GM12878 (cell line): Measurements from ENCODE around the gene TAF4. TPM values are rescaled to one million over a fixed set of nuclear protein-coding genes. Genes with fewer than 3 reads are reported as not detected.

Source experiments
- ATAC-seq: fragments of 200-7000 bp; cut with Tn5 transposase; 3 replicates; pipeline ENCODE4 v1.9.1; 2020; ENCODE audit warnings: mild to moderate bottlenecking, moderate library complexity
- Bru-seq: library from RNA; stranded (reverse); fragments of 400-500 nt; gene quantifications from one replicate; lab custom pipeline; 2021; lab: Mats Ljungman, UMichigan
- BruChase-seq, 2 experiments: library from RNA; stranded (reverse); fragments of 400-500 nt; gene quantifications; one replicate each; lab custom pipeline; 2021; lab: Mats Ljungman, UMichigan
- BruUV-seq: library from RNA; stranded (reverse); fragments of 400-500 nt; replicated peaks from 2 replicates; lab custom pipeline; 2021; lab: Mats Ljungman, UMichigan
- CTCF ChIA-PET: fragments of 300-600 bp; sonication (Branson Sonifier 250); formaldehyde crosslinking; extraction: SDS; loops from one replicate; lab custom pipeline; 2021; ENCODE audit warnings: inconsistent platforms; lab: Yijun Ruan, JAX
- POLR2A ChIA-PET: fragments of 350-600 bp; formaldehyde crosslinking; extraction: SDS; loops from one replicate; lab custom pipeline; 2021; ENCODE audit warnings: inconsistent platforms; lab: Charles Lee
- RAD21 ChIA-PET: fragments of 300-600 bp; sonication (Branson Sonifier 250); formaldehyde crosslinking; loops from one replicate; lab custom pipeline; 2023; ENCODE audit warnings: antibody characterized with exemption; ENCODE audit not compliant: unreplicated experiment; lab: Charles Lee
- SMC1A ChIA-PET: fragments of 300-600 bp; sonication (Branson Sonifier 250); formaldehyde crosslinking; loops from one replicate; lab custom pipeline; 2023; ENCODE audit not compliant: unreplicated experiment, uncharacterized antibody; lab: Charles Lee
- DNase-seq: peaks from one replicate; pipeline ENCODE4 v3.0.0-alpha.2; 2011; ENCODE audit warnings: low read depth, low spot score
- FAIRE-seq: peaks from 3 replicates; lab custom pipeline; 2011; peaks lifted over from hg19 to GRCh38; lab: Jason Lieb, UNC
- H2AFZ ChIP-seq: 2 replicates; pipeline ENCODE4 v1.6.0; 2011; ENCODE audit warnings: low read depth, low read length, control low read depth; ENCODE audit not compliant: control insufficient read depth
- H3K27ac ChIP-seq: 2 replicates; pipeline ENCODE4 v1.5.1; 2011; ENCODE audit warnings: control low read depth; ENCODE audit not compliant: control insufficient read depth, insufficient read depth
- H3K27me3 ChIP-seq, 2 experiments: replicated peaks in 1 of 2; 2 replicates each; pipeline versions ENCODE4 v1.6.0 to v1.6.1; 2011; ENCODE audit warnings: low read length in 1 of 2; ENCODE audit not compliant: control insufficient read depth in 2 of 2, insufficient read depth in 2 of 2
- H3K36me3 ChIP-seq, 2 experiments: 2 replicates each; pipeline ENCODE4 v1.5.1; 2011; ENCODE audit warnings: low read length in 1 of 2; ENCODE audit not compliant: control insufficient read depth in 2 of 2, insufficient read depth in 2 of 2
- H3K4me1 ChIP-seq: 2 replicates; pipeline ENCODE4 v1.6.1; 2011; ENCODE audit warnings: mild to moderate bottlenecking, low read length, moderate library complexity, mixed read lengths; ENCODE audit not compliant: control insufficient read depth, insufficient read depth
- H3K4me2 ChIP-seq: 2 replicates; pipeline ENCODE4 v1.6.0; 2011; ENCODE audit warnings: control low read depth; ENCODE audit not compliant: control insufficient read depth, insufficient read depth
- H3K4me3 ChIP-seq: fragments of 200-600 bp; sonication (generic); 2 replicates; pipeline ENCODE4 v1.5.1; 2016
- H3K79me2 ChIP-seq: 2 replicates; pipeline ENCODE4 v1.6.0; 2011; ENCODE audit warnings: low read length; ENCODE audit not compliant: control insufficient read depth, insufficient read depth
- H3K9ac ChIP-seq: 2 replicates; pipeline ENCODE4 v1.8.0; 2011; ENCODE audit warnings: low read length, control low read depth, mixed read lengths; ENCODE audit not compliant: control insufficient read depth, insufficient read depth
- H3K9me3 ChIP-seq: replicated peaks from 3 replicates; pipeline ENCODE4 v1.5.1; 2011; ENCODE audit warnings: mild to moderate bottlenecking, low read length; ENCODE audit not compliant: control insufficient read depth, insufficient read depth
- H4K20me1 ChIP-seq: 2 replicates; pipeline ENCODE4 v1.6.0; 2011; ENCODE audit not compliant: control insufficient read depth, insufficient read depth
- BRCA1 ChIP-seq: IDR thresholded peaks from 2 replicates; pipeline ENCODE4 v1.6.1; 2011; ENCODE audit warnings: low read depth, low read length, improper control_type of control experiment
- CBX3 ChIP-seq: fragments of 200-600 bp; sonication (generic); IDR thresholded peaks from 2 replicates; pipeline ENCODE4 v1.6.1; 2016; ENCODE audit warnings: low read depth, borderline replicate concordance
- GABPA ChIP-seq: IDR thresholded peaks from 2 replicates; pipeline ENCODE4 v1.6.1; 2014; ENCODE audit warnings: antibody characterized with exemption, low read depth, mild to moderate bottlenecking, inconsistent platforms
- GATAD2B ChIP-seq: fragments of 450-650 bp; conservative IDR thresholded peaks from 2 replicates; pipeline ENCODE4 v1.6.1; 2017; ENCODE audit warnings: low read depth, mild to moderate bottlenecking, moderate library complexity
- IRF5 ChIP-seq: fragments of 450-650 bp; IDR thresholded peaks from 2 replicates; pipeline ENCODE4 v1.6.1; 2017; ENCODE audit warnings: borderline replicate concordance
- JUND ChIP-seq: IDR thresholded peaks from 2 replicates; pipeline ENCODE4 v1.6.1; 2012; ENCODE audit warnings: low read depth, mild to moderate bottlenecking, low read length, improper control_type of control experiment, moderate library complexity
- NFYB ChIP-seq: IDR thresholded peaks from 2 replicates; pipeline ENCODE4 v1.6.1; 2011; ENCODE audit warnings: low read depth, mild to moderate bottlenecking, low read length, improper control_type of control experiment, moderate library complexity; ENCODE audit not compliant: insufficient read depth
- PAX8 ChIP-seq: fragments of 450-650 bp; IDR thresholded peaks from 2 replicates; pipeline ENCODE4 v1.6.1; 2017; ENCODE audit warnings: mild to moderate bottlenecking, moderate library complexity
- PKNOX1 ChIP-seq: fragments of 450-650 bp; IDR thresholded peaks from 2 replicates; pipeline ENCODE4 v1.6.1; 2016; ENCODE audit warnings: mild to moderate bottlenecking
- RBBP5 ChIP-seq: fragments of 200-600 bp; sonication (generic); conservative IDR thresholded peaks from 2 replicates; pipeline ENCODE4 v1.6.1; 2016
- RCOR1 ChIP-seq: conservative IDR thresholded peaks from 2 replicates; pipeline ENCODE4 v1.6.1; 2012; ENCODE audit warnings: low read depth, low read length, improper control_type of control experiment
- SMAD1 ChIP-seq: fragments of 450-650 bp; IDR thresholded peaks from 2 replicates; pipeline ENCODE4 v1.6.1; 2018; ENCODE audit warnings: mild to moderate bottlenecking, low read depth; ENCODE audit not compliant: partially characterized antibody
- SMAD5 ChIP-seq: IDR thresholded peaks from 2 replicates; pipeline ENCODE4 v1.6.1; 2016; ENCODE audit warnings: antibody characterized with exemption, low read depth
- SREBF2 ChIP-seq: IDR thresholded peaks from 2 replicates; pipeline ENCODE4 v1.6.1; 2012; ENCODE audit warnings: mild to moderate bottlenecking, low read length
- ZBED1 ChIP-seq: IDR thresholded peaks from 2 replicates; pipeline ENCODE4 v1.6.1; 2016; ENCODE audit warnings: borderline replicate concordance
- ZNF384 ChIP-seq: IDR thresholded peaks from 2 replicates; pipeline ENCODE4 v1.6.1; 2012; ENCODE audit warnings: low read depth, mild to moderate bottlenecking, low read length, improper control_type of control experiment, borderline replicate concordance
- ZSCAN29 ChIP-seq: fragments of 450-650 bp; IDR thresholded peaks from 2 replicates; pipeline ENCODE4 v1.6.1; 2017; ENCODE audit warnings: mild to moderate bottlenecking, moderate library complexity
- WGBS: methylation state at CpG from one replicate; pipeline ENCODE4 v1.1.6; 2016; ENCODE audit warnings: low lambda C conversion rate; ENCODE audit not compliant: insufficient replicate concordance, insufficient coverage; ENCODE audit errors: missing lambda C conversion rate; 5-methylcytosine and 5-hydroxymethylcytosine counted together
- in situ Hi-C: fragments of 300-500 bp; cut with MboI; formaldehyde crosslinking; loops from 9 replicates; pipeline ENCODE4 v1.14.3; 2018; ENCODE audit warnings: mixed read lengths
- intact Hi-C: fragments of 100-400 bp; cut with micrococcal nuclease; formaldehyde crosslinking; loops from one replicate; pipeline ENCODE4 v1.14.2; 2022; ENCODE audit not compliant: unreplicated experiment
- long read RNA-seq, 2 experiments: library from polyadenylated mRNA; unstranded; transcript quantifications; one replicate each; pipeline ENCODE4 v2.0.0, GENCODE V29; 2019 to 2020
- polyA minus RNA-seq, 3 experiments: library from RNA; depleted of rRNA, polyadenylated mRNA; stranded (reverse); fragments of >200 nt; gene quantifications; 2 replicates each; pipeline ENCODE4 v1.2.3, GENCODE V29; 2011
- polyA plus RNA-seq, 11 experiments: library from polyadenylated mRNA; depleted of rRNA in 4 of 11; unstranded in 6 of 11; stranded (reverse) in 5 of 11; fragments of >200 nt; fragmentation: Nextera tagmentation in 4 of 11; fragmentation: Illumina TruSeq in 1 of 11; extraction: Ambion mirVana in 4 of 11; extraction: Trizol in 1 of 11; gene quantifications; 1 replicate in 1 of 11; 2 replicates in 10 of 11; pipeline versions ENCODE4 v1.2.1 to v1.2.3, GENCODE V29; 2011 to 2016; ENCODE audit warnings: inconsistent platforms in 2 of 11, missing spikeins in 2 of 11, low read depth in 1 of 11
- total RNA-seq, 4 experiments: library from RNA; depleted of rRNA in 3 of 4; stranded (reverse); fragments of >200 nt in 3 of 4; fragmentation: Illumina TruSeq in 1 of 4; extraction: Trizol in 1 of 4; gene quantifications; 2 replicates each; pipeline versions ENCODE4 v1.2.1 to v1.2.3, GENCODE V29; 2013 to 2021

TAF4 gene
- total RNA-seq (2013; cell fraction: nucleolus; rRNA removed): 31.6 and 34.9 TPM in 2 replicates
- total RNA-seq (2014; rRNA removed): 2.6 and 3.4 TPM in 2 replicates
- 3.7 and 4.2 TPM in 2 replicates for total RNA-seq (2014; rRNA removed; fragmentation: Illumina TruSeq; extraction: Trizol)
- 16.9 and 19.5 TPM in 2 replicates for total RNA-seq (2021)
- polyA plus RNA-seq (2011; ENCODE audit: low read depth): 3.3 TPM
- 3.4 and 3.5 TPM in 2 replicates for polyA plus RNA-seq (2011; rRNA removed)
- 4.7 and 5.4 TPM in 2 replicates for polyA plus RNA-seq (2011; cell fraction: cytosol; rRNA removed)
- polyA plus RNA-seq (2011; cell fraction: nucleus; rRNA removed): 9.1 and 18.4 TPM in 2 replicates
- 8.3 and 9.1 TPM in 2 replicates for polyA plus RNA-seq (2012)
- polyA plus RNA-seq (2014; fragmentation: Illumina TruSeq; extraction: Trizol): 10.8 and 11.0 TPM in 2 replicates
- polyA plus RNA-seq (2014; fragmentation: Nextera tagmentation; extraction: Ambion mirVana): 1 to 10 TPM in 1 of 2 experiments, under 1 TPM in 1; 0.39 to 1.0 TPM
- 7.7 and 9.1 TPM in 2 replicates for polyA plus RNA-seq (2014; rRNA removed)
- polyA plus RNA-seq (2016; fragmentation: Nextera tagmentation; extraction: Ambion mirVana): 1 to 10 TPM; 1.6 to 1.7 TPM
- polyA minus RNA-seq (2011; rRNA and poly(A)+ RNA removed): 2.9 and 4.8 TPM in 2 replicates
- 14.2 and 18.0 TPM in 2 replicates for polyA minus RNA-seq (2011; cell fraction: cytosol; rRNA and poly(A)+ RNA removed)
- 3.1 and 10.1 TPM in 2 replicates for polyA minus RNA-seq (2011; cell fraction: nucleus; rRNA and poly(A)+ RNA removed)
- percentile 64 among the genes with signal in this experiment for Bru-seq, nascent RNA
- percentile 80 among the genes with signal in this experiment for BruChase-seq, experiment 1, labeled RNA remaining after a 6-hour chase
- percentile 75 among the genes with signal in this experiment for BruChase-seq, experiment 2, labeled RNA remaining after a 2-hour chase
- long read RNA-seq, experiment 1, partial matches to known transcripts: 0 of 1 reads
- long read RNA-seq, experiment 1, other reads (novel, unspliced or antisense): 1 of 1 reads
- long read RNA-seq, experiment 2, partial matches to known transcripts: 2 of 2 reads
- long read RNA-seq, experiment 2, other reads (novel, unspliced or antisense): 0 of 2 reads

- H3K36me3 ChIP-seq: no peaks in the 10 kb centered on the region; a peak in 1 of 4 replicates
- H3K4me1 ChIP-seq: peaks cover 9% of the 10 kb centered on the region
- ChIA-PET SMC1A (interaction anchor here (1.8 kb wide), 1 partner anchor 55 kb away, joined by 5 read pairs; no protein-coding TSS in a partner anchor), CTCF (interaction anchor here (0.6 to 2.0 kb wide), 5 partner anchors 55 to 76 kb away, joined by 3 to 6 read pairs (median 3); no protein-coding TSS in a partner anchor), RAD21 (interaction anchor here (1.0 to 2.7 kb wide), 2 partner anchors 56 to 75 kb away, joined by 3 to 17 read pairs; partner anchors contain the start of gene LSM14B), POLR2A (interaction anchor here (0.5 to 2.3 kb wide), 4 partner anchors 49 to 122 kb away, joined by 3 to 30 read pairs (median 6); partner anchors contain the start of gene LSM14B)
- H3K4me3 ChIP-seq: peak within 1 kb of the TSS; percentile 91
- 1% methylated on average over 39 of the region's 116 CpGs for WGBS
- H4K20me1 ChIP-seq: no peaks in the 10 kb centered on the region
- peaks cover 29% of the 10 kb centered on the region for H3K79me2 ChIP-seq
- in situ Hi-C loops (loop anchor here (5.0 kb wide), 1 partner anchor 56 kb away; the partner anchor contains the start of gene LSM14B), intact Hi-C loops (loop anchor here (2.0 kb wide), 1 partner anchor 57 kb away; the partner anchor contains the start of gene LSM14B)
- DNase-seq (no peak), ATAC-seq (peak; percentile 68), FAIRE-seq (no peak)
- no peaks in the 10 kb centered on the region for H3K9me3 ChIP-seq
- BruUV-seq: no TSS peak
- peak within 1 kb of the TSS; percentile 72 for H3K9ac ChIP-seq
- no peaks in the 10 kb centered on the region for H3K27me3 ChIP-seq
- H3K4me2 ChIP-seq: peak within 1 kb of the TSS; percentile 88
- H2AFZ ChIP-seq: peak within 1 kb of the TSS; percentile 84
- H3K27ac ChIP-seq: peak within 1 kb of the TSS; percentile 5
- TF ChIP-seq RBBP5: no peak
- no peak for TF ChIP-seq CBX3
- TF ChIP-seq ZSCAN29: no peak
- no peak for TF ChIP-seq IRF5
- TF ChIP-seq SMAD1: no peak
- TF ChIP-seq ZNF384: no peak
- 0 out of 2 replicates have a peak, but pooled peaks have one; percentile 30 for TF ChIP-seq GATAD2B
- TF ChIP-seq BRCA1: no peak
- TF ChIP-seq ZBED1: no peak
- no peak for TF ChIP-seq JUND
- TF ChIP-seq RCOR1: no peak
- no peak for TF ChIP-seq PKNOX1
- TF ChIP-seq SMAD5: peak; percentile 57; the same call in 1 of the 2 replicates
- no peak for TF ChIP-seq GABPA
- no peak for TF ChIP-seq PAX8
- TF ChIP-seq SREBF2: no peak
- TF ChIP-seq NFYB: peak; percentile 40; the same call in 1 of the 2 replicates
Observed at GRCh38 chr20:62065674-62066338, at the start of gene TAF4. TAF4 (minus strand) TSS chr20:62065881; CDS start chr20:62065810, 71 bp downstream.
